GM18868 (cell line): ENCODE measurements around the gene STIM1.

Source experiments
- ATAC-seq: cut with Tn5 transposase; IDR thresholded peaks from one replicate; pipeline ENCODE4 v1.9.1; 2021; ENCODE audit warnings: mild to moderate bottlenecking, moderate library complexity; ENCODE audit not compliant: unreplicated experiment

The STIM1 gene

GRCh38 chr11:3830088-3830487 is 25.4 kb upstream of the STIM1 start:
- no peak for ATAC-seq

GRCh38 chr11:3830730-3831129 is 24.7 kb upstream of the STIM1 start:
- ATAC-seq: no peak

GRCh38 chr11:3831378-3832239 is 23.9 kb upstream of the STIM1 start:
- no peak for ATAC-seq

GRCh38 chr11:3832816-3833215 is 22.6 kb upstream of the STIM1 start:
- no peak for ATAC-seq

GRCh38 chr11:3833449-3833848 is 22.0 kb upstream of the STIM1 start:
- ATAC-seq: no peak

GRCh38 chr11:3834349-3834663 is 21.2 kb upstream of the STIM1 start:
- no peak for ATAC-seq

- no peak for ATAC-seq
Observed at GRCh38 chr11:3834664-3835461, 20.6 kb upstream of the STIM1 start.

- ATAC-seq: no peak
Observed at GRCh38 chr11:3835751-3836150, 19.7 kb upstream of the STIM1 start.

GRCh38 chr11:3836903-3837302 is 18.6 kb upstream of the STIM1 start:
- no peak for ATAC-seq

GRCh38 chr11:3837793-3838192 is 17.7 kb upstream of the STIM1 start:
- no peak for ATAC-seq

GRCh38 chr11:3838504-3838903 is 17.0 kb upstream of the STIM1 start:
- no peak for ATAC-seq

GRCh38 chr11:3840004-3840869 is 15.2 kb upstream of the STIM1 start:
- ATAC-seq: no peak

GRCh38 chr11:3840870-3841425 is 14.5 kb upstream of the STIM1 start, which contains the start of gene RHOG:
Gene RHOG (minus strand): TSS chr11:3840959. CDS start chr11:3828138, 12,821 bp downstream.
- ATAC-seq: peak; percentile 33

GRCh38 chr11:3841426-3842350 is 13.8 kb upstream of the STIM1 start:
- peak; percentile 52 for ATAC-seq

- no peak for ATAC-seq
Observed at GRCh38 chr11:3843326-3843725, 12.1 kb upstream of the STIM1 start.

GRCh38 chr11:3845246-3845645 is 10.2 kb upstream of the STIM1 start:
- ATAC-seq: no peak

GRCh38 chr11:3845670-3846069 is 9.8 kb upstream of the STIM1 start:
- no peak for ATAC-seq

- ATAC-seq: no peak
Observed at GRCh38 chr11:3849297-3849874, 6.1 kb upstream of the STIM1 start.

GRCh38 chr11:3853545-3853842 is 2.0 kb upstream of the STIM1 start:
- ATAC-seq: no peak
